SK-N-SH (cell line): ENCODE data around the gene BLOC1S3. TPM values are rescaled to one million over a fixed set of nuclear protein-coding genes. Genes with fewer than 3 reads are reported as not detected.

ENCODE experiments used
- CTCF ChIA-PET: fragments of 300-600, 350-600 bp; formaldehyde crosslinking; extraction: SDS; loops from one replicate; lab custom pipeline; 2021; lab: Yijun Ruan, JAX
- POLR2A ChIA-PET: fragments of 350-600 bp; sonication (Branson Sonifier 250); formaldehyde crosslinking; extraction: SDS; loops from one replicate; lab custom pipeline; 2020; ENCODE audit warnings: antibody characterized with exemption, inconsistent platforms; lab: Yijun Ruan, JAX
- DNase-seq: peaks from one replicate; pipeline ENCODE4 v3.0.0; 2012
- H2AFZ ChIP-seq: fragments of 200-600 bp; sonication (generic); 2 replicates; pipeline ENCODE4 v1.8.1; 2016; ENCODE audit warnings: antibody characterized with exemption, mild to moderate bottlenecking, low read depth
- H3F3A ChIP-seq: fragments of 200-600 bp; sonication (generic); replicated peaks from 2 replicates; pipeline ENCODE3; 2016; ENCODE audit warnings: antibody characterized with exemption, mild to moderate bottlenecking; ENCODE audit not compliant: insufficient read depth
- H3K27ac ChIP-seq, 2 experiments: fragments of 200-500 bp in 1 of 2; fragments of 200-600 bp in 1 of 2; sonication (Bioruptor generic) in 1 of 2; sonication (generic), shearing (Covaris generic) in 1 of 2; 2 replicates each; pipeline versions ENCODE4 v1.5.1 to v1.6.1; 2014 to 2016; ENCODE audit warnings: low read depth in 2 of 2, inconsistent platforms in 1 of 2, low read length in 1 of 2, mild to moderate bottlenecking in 1 of 2, mixed read lengths in 1 of 2
- H3K27me3 ChIP-seq: fragments of 200-600 bp; sonication (generic), shearing (Covaris generic); 2 replicates; pipeline ENCODE4 v1.6.1; 2016; ENCODE audit warnings: mixed run types; ENCODE audit not compliant: insufficient read depth
- H3K36me3 ChIP-seq, 2 experiments: fragments of 200-500 bp in 1 of 2; fragments of 200-600 bp in 1 of 2; sonication (Bioruptor generic) in 1 of 2; sonication (generic) in 1 of 2; replicated peaks in 1 of 2; 2 replicates each; pipeline versions ENCODE3 to v1.5.1; 2014 to 2016; ENCODE audit warnings: low read length in 1 of 2, mild to moderate bottlenecking in 1 of 2; ENCODE audit not compliant: insufficient read depth in 2 of 2, control insufficient read depth in 1 of 2
- H3K4me1 ChIP-seq, 2 experiments: fragments of 200-500 bp in 1 of 2; fragments of 200-600 bp in 1 of 2; sonication (Bioruptor generic) in 1 of 2; sonication (generic), shearing (Covaris generic) in 1 of 2; 2 replicates each; pipeline versions ENCODE4 v1.5.1 to v1.6.1; 2014 to 2016; ENCODE audit warnings: low read depth in 1 of 2, low read length in 1 of 2, mixed run types in 1 of 2; ENCODE audit not compliant: insufficient read depth in 2 of 2, control insufficient read depth in 1 of 2
- H3K4me2 ChIP-seq: fragments of 200-600 bp; sonication (generic), shearing (Covaris generic); 2 replicates; pipeline ENCODE4 v1.6.1; 2017; ENCODE audit warnings: mixed run types
- H3K4me3 ChIP-seq, 2 experiments: fragments of 200-500 bp in 1 of 2; fragments of 200-600 bp in 1 of 2; sonication (Bioruptor generic) in 1 of 2; sonication (generic), shearing (Covaris generic) in 1 of 2; 2 replicates each; pipeline versions ENCODE4 v1.5.1 to v1.8.1; 2014 to 2016; ENCODE audit warnings: low read depth in 2 of 2, inconsistent platforms in 1 of 2, low read length in 1 of 2, mild to moderate bottlenecking in 1 of 2, mixed read lengths in 1 of 2, moderate library complexity in 1 of 2
- H3K79me2 ChIP-seq: fragments of 200-600 bp; sonication (generic); 2 replicates; pipeline ENCODE4 v1.8.1; 2017; ENCODE audit warnings: mild to moderate bottlenecking; ENCODE audit not compliant: insufficient read depth
- H3K9ac ChIP-seq: fragments of 200-600 bp; sonication (generic); 2 replicates; pipeline ENCODE4 v1.6.1; 2017; ENCODE audit warnings: mixed run types
- H3K9me2 ChIP-seq: fragments of 200-600 bp; sonication (generic); 2 replicates; pipeline ENCODE4 v1.6.1; 2017; ENCODE audit warnings: mixed run types
- H3K9me3 ChIP-seq: fragments of 200-600 bp; sonication (generic); 2 replicates; pipeline ENCODE4 v1.6.1; 2017; ENCODE audit warnings: mixed run types, mild to moderate bottlenecking, moderate library complexity
- H4K20me1 ChIP-seq: fragments of 200-600 bp; sonication (generic); 2 replicates; pipeline ENCODE4 v1.6.1; 2017; ENCODE audit warnings: mild to moderate bottlenecking, mixed run types; ENCODE audit not compliant: insufficient read depth
- CHD2 ChIP-seq: fragments of 150-350 bp; IDR thresholded peaks from 2 replicates; pipeline ENCODE4 v1.6.1; 2018; ENCODE audit warnings: low read length; ENCODE audit not compliant: partially characterized antibody
- ELF1 ChIP-seq: IDR thresholded peaks from 2 replicates; pipeline ENCODE4 v1.4.0; 2012
- EP300 ChIP-seq, 2 experiments: IDR thresholded peaks; 2 replicates each; pipeline versions ENCODE4 v1.4.0 to v1.6.1; 2012; ENCODE audit warnings: borderline replicate concordance in 1 of 2, low read depth in 1 of 2, low read length in 1 of 2
- EZH2phosphoT487 ChIP-seq: fragments of 200-600 bp; sonication (generic); IDR thresholded peaks from 2 replicates; pipeline ENCODE4 v1.6.1; 2017; ENCODE audit warnings: low read depth, mixed run types, mild to moderate bottlenecking, antibody characterized with exemption, moderate library complexity, borderline replicate concordance
- FOSL2 ChIP-seq: IDR thresholded peaks from 2 replicates; pipeline ENCODE4 v1.4.0; 2012; ENCODE audit warnings: low read depth, mild to moderate bottlenecking, moderate library complexity, borderline replicate concordance
- FOXM1 ChIP-seq: IDR thresholded peaks from 2 replicates; pipeline ENCODE4 v1.4.0; 2012; ENCODE audit warnings: low read depth, mild to moderate bottlenecking
- GATA2 ChIP-seq: sonication (generic); formaldehyde crosslinking; IDR thresholded peaks from 2 replicates; pipeline ENCODE4 v1.5.0; 2020; ENCODE audit warnings: mild to moderate bottlenecking, missing genetic modification reagents
- IRF3 ChIP-seq: fragments of 150-350 bp; IDR thresholded peaks from 2 replicates; pipeline ENCODE4 v1.6.1; 2016; ENCODE audit warnings: mild to moderate bottlenecking, low read depth, low read length
- MAX ChIP-seq: IDR thresholded peaks from 2 replicates; pipeline ENCODE4 v1.4.0; 2012; ENCODE audit warnings: low read depth
- MEF2A ChIP-seq: IDR thresholded peaks from 2 replicates; pipeline ENCODE4 v1.4.0; 2012; ENCODE audit warnings: low read depth, borderline replicate concordance
- MXI1 ChIP-seq: IDR thresholded peaks from 2 replicates; pipeline ENCODE4 v1.6.1; 2012; ENCODE audit warnings: mild to moderate bottlenecking, low read depth, low read length, improper control_type of control experiment
- NRF1 ChIP-seq: IDR thresholded peaks from 2 replicates; pipeline ENCODE4 v1.6.1; 2012; ENCODE audit warnings: low read depth, mild to moderate bottlenecking, low read length
- PBX3 ChIP-seq: IDR thresholded peaks from 2 replicates; pipeline ENCODE4; 2012
- RAD21 ChIP-seq: IDR thresholded peaks from 2 replicates; pipeline ENCODE4 v1.6.1; 2012; ENCODE audit warnings: mild to moderate bottlenecking, low read length
- SIN3A ChIP-seq: IDR thresholded peaks from 2 replicates; pipeline ENCODE4 v1.6.1; 2012; ENCODE audit warnings: low read depth, mild to moderate bottlenecking, low read length, moderate library complexity, borderline replicate concordance
- TEAD4 ChIP-seq: IDR thresholded peaks from 2 replicates; pipeline ENCODE4 v1.4.0; 2012; ENCODE audit warnings: mild to moderate bottlenecking, borderline replicate concordance; ENCODE audit not compliant: insufficient read depth
- YY1 ChIP-seq: IDR thresholded peaks from 2 replicates; pipeline ENCODE4 v1.4.0; 2012; ENCODE audit warnings: low read depth, mild to moderate bottlenecking
- WGBS: methylation state at CpG from one replicate; pipeline ENCODE4 v1.1.6; 2017; ENCODE audit warnings: low lambda C conversion rate; 5-methylcytosine and 5-hydroxymethylcytosine counted together
- polyA plus RNA-seq, 3 experiments: library from polyadenylated mRNA; depleted of rRNA; stranded (reverse); fragments of >200 nt; gene quantifications; 2 replicates each; pipeline ENCODE4 v1.2.3, GENCODE V29; 2012

Gene BLOC1S3
- polyA plus RNA-seq, 1 of the 3 experiments (the other 2 are of a cell fraction), result 3.0 TPM

GRCh38 chr19:45159971-45160324 is 18.6 kb upstream of the BLOC1S3 start:
- H3F3A ChIP-seq, result no peaks in the 10 kb centered on the region
- no peak overlapping the region for H3K27ac ChIP-seq
- 79% methylated on average over 10 of the region's 10 CpGs for WGBS
- H3K79me2 ChIP-seq, result no peaks in the 10 kb centered on the region
- H2AFZ ChIP-seq, result no peak overlapping the region
- TF ChIP-seq EZH2phosphoT487 (no peak), SIN3A (no peak), ELF1 (no peak), RAD21 (no peak), CHD2 (no peak), FOXM1 (no peak), MEF2A (no peak), MXI1 (no peak), EP300 (IDR thresholded peaks at IDR 0.05; ENCODE audit: borderline replicate concordance in 1 of 2, low read depth in 1 of 2, low read length in 1 of 2) (no peak), PBX3 (no peak), TEAD4 (no peak), MAX (no peak), YY1 (no peak), IRF3 (no peak), FOSL2 (no peak), NRF1 (no peak), GATA2 (no peak)
- H3K9me3 ChIP-seq, result no peaks in the 10 kb centered on the region
- peaks cover 0 to 9% of the 10 kb centered on the region in 2 experiments; a peak in 1 of 4 replicates for H3K4me1 ChIP-seq
- POLR2A ChIA-PET, result no interaction called here
- DNase-seq, result no peak
- H3K27me3 ChIP-seq, result no peaks in the 10 kb centered on the region
- no peak overlapping the region for H3K9ac ChIP-seq
- CTCF ChIA-PET, result interaction anchor here (0.9 to 3.7 kb wide), 7 partner anchors 17 to 280 kb away, joined by 3 to 16 read pairs (median 3); no protein-coding TSS in a partner anchor
- H3K4me3 ChIP-seq, result no peak overlapping the region
- no peak overlapping the region for H3K4me2 ChIP-seq
- no peaks in the 10 kb centered on the region for H3K36me3 ChIP-seq
- no peaks in the 10 kb centered on the region for H3K9me2 ChIP-seq
- no peaks in the 10 kb centered on the region for H4K20me1 ChIP-seq
